Hematopoietic multipotent progenitor cell (in vitro differentiated cells): ENCODE measurements around the gene MCTP2. TPM values are rescaled to one million over a fixed set of nuclear protein-coding genes. Genes with fewer than 3 reads are reported as not detected.
A peak's percentile ranks its signal among the peaks of the same experiment; 100 is the strongest.

Experiments
- DNase-seq, 3 donors: peaks; one replicate each; pipeline ENCODE4 v3.0.0-alpha.2; 2011 to 2015; ENCODE audit warnings: low read depth in 2 of 3, low spot score in 2 of 3
- total RNA-seq: library from RNA; depleted of rRNA; stranded (reverse); fragments of >200 nt; gene quantifications from one replicate; pipeline ENCODE4 v1.2.3, GENCODE V29; 2012

Gene MCTP2
- total RNA-seq, 1 donor, result 94.8 TPM

DNA sequence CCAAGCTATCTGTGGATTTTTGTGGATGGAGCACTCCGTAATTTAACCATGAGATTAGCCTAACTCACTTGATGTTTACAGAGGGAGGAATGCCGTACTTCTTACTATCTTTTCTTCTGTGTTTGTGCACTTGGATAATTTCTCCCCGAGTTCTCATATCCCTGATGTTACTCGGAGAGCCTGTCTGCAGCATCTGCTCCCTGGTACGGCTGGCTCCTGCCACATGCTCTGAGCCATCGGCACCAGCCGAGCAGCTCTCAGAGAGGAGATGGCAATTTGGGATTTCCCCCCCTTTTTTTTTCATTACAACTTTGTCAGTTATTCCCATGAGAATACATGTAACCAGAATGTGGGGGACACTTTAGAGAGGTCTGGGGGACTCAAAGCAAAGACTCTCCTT is 155.0 kb downstream of the MCTP2 start:
- DNase-seq, result no peak

DNA sequence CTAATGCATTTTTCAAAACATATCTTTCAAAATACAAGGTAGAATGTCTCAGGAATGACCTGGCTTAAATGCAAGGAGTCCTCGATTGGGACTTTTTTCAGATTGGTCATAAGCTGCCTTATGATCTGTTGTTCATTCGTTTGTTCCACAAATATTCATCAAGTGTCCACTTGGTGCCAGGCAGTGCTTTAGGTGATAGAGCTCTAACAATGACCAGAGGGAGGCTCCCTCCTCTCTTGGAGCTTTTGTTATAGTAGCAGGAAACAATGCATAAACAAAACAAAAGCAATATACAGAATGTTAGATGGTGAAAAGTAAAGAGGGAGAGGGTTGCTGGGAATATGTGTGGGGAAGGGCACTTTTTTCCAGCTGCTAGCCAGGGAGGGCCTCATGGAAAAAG is 156.1 kb downstream of the MCTP2 start:
- DNase-seq, result no peak

DNA sequence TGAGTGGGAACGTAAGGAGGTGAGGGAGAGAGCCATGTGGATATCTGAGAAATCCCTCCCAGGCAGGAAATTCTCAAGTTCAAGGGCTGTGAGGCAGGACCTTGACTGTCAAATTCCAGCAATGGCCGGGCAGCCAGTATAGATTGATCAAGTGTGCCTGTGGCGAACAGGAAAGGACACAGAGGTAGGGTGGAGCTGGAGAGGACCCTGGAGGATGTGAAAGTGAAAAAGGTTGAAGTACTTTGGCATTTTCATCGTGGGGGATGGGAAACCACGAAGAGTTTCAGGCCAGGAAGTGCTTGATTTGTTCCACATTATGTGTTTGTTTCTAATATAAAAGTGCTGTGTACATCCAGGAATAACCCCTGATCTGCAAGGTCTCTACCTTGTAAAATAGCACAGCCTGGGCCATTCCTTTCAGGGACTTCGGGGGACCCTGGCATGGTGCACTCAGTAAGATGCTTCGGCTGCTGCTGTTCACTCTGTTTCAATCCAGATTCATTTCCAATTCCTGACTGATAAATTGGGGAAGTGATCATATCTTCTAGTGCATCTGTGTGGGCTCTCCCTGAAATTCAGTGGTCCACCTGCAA is 156.6 kb downstream of the MCTP2 start:
- peak in 1 of 3 donors; percentile 33 for DNase-seq

DNA sequence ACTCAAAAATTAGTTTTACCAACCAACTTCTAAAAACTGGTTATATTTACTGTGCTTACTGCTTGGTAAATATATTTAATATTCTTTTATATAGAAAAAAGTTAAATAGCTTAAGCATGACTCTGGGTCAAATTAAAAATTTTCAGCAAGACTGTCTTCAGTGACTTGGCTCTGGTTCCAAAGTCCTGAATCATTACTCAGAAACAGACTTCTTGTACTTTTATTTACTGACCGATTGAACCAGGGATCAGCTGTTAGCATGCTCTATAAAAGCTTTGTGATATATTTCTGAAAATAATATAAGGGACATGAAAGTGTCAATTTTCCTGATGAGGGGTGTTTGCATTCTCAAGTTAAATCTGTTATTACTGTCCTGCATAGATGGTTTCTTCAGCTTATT is 164.3 kb downstream of the MCTP2 start:
- no peak for DNase-seq

DNA sequence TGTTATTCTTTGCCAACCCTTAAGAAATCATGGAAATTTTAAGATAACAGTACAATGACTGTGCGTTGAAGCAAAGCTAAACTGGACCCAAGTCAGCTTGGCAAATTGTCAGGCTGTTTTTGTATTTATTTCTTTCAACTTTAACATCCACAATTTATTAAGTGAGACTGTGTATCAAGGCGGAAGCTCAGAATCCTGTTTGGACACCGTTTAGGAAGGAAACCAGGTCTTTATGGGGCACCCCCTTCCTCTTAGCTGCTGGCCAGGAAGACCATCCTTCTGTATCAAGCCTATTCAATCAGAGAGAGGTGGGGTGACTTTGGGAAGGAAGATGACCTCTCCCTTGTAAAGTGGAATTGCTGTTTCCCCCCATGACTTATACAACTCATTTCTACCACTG is 166.0 kb downstream of the MCTP2 start:
- no peak for DNase-seq

DNA sequence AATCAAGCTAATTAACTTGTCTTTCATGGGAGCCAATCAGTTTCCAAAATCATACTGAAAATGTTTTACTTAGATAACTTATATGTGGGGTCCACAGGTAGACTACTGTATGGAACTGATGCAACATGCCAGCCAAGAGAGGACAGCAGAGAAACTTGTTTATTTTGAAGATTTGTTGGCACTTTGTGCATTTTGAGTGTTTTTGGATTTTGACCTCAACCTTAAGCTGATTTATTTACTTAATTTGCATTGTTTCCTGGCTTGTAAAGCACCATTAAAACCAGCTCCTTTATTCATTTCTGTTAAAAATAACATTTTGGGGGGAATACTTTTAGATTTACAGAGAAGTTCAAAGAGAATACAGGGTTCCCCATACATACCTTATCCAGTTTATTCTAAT is 166.6 kb downstream of the MCTP2 start:
- DNase-seq, result no peak

DNA sequence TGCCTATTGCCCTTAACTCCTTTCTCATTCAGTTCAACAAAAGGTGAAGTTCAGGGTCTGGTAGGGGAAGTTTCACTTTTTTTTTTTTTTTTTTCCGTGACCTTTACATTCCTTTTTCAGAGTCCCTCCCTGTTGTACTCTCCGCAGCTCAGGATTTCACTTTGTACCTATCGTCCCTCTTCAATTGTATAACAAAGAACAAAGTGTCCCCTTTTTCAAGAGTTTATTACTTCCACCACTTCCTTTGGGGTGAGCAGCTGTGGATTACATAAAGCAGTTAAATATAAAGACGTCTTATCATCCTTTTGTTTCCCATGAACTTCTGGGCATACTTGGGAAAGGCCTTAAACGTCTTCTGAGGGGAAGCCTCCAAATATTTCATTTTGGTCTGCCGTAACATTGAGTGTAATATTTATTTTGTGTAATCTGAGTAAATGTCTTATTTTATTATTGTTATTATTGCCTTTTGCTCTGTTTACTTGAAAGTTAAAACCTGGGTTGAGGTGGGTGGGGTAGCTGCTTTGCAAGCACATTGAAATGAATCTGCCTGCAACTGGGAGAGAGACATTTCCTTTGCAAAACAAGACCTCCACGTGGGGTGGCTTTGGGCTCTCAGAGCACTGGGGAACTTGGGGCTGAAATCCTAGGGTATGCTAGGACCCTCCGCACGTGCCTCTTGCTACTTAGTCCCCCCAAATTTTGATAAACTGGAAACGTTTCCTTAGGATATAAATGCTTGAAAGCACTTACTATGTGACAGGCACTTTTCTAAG is 169.4 kb downstream of the MCTP2 start:
- no peak for DNase-seq

DNA sequence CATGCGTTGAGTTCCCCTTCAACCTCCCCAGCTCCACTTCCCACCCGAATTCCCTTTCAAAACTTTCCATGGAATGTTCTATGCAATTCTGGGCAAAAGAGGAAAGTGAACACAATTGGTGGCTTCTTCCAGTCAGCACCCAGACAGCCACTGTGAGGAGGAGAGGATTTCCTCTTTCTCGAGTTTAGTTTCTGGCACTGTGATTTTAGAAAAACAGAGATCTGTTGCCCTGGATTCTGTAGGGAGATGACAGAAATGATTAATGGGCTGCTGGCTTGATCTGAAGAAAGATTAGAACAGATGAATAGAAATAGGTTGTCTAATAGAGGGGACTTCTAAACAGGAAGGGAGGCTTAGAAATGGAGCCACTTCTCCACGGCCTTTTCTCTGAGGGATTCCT is 172.0 kb downstream of the MCTP2 start:
- peak in 2 of 3 donors; percentile 9 to 49 for DNase-seq

DNA sequence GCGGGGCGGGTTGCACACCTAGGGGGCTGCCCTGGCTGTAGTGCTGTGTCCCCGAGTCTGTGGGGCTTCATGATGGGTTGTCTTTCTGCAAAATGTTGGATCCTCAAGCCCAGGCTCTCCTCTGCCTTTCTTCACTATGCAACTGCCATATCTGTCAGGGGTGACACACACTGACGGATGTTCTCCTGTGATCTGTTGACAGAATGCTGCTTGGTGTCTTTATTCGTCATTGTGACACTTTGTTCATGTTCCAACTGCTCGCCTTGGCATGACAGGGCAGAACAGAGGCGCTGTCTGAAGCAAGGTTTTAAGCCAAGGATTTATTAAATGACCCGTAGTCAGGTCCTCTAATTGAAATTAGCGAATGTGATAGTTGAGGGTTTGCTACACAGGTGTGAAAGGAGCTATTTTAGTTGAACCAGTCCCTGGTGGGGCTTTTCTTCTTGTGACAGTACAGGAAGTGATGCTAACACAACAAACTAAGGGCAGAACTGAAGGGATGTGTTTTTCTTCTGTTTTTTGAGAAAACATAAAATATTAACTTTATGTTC is 173.4 kb downstream of the MCTP2 start:
- DNase-seq, result no peak

DNA sequence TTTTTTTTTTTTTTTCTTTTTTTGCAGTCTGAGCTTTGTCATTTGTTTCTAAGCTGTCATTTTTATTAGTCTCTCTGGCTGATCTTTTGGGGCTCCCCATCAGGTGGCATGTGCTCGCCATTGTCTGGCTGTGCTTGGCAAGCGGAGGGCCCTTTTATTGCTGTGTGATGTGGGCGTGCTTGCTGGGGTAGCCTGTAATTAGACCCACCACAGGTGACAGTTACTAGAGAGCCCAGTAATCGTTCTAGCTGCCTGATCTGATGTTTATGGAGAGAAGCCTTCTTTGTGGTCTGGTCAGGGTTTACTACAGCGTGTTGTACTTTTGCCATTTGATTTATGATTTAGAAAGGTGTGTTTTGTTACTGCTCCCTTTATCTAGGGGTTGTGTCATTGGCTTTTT is 179.9 kb downstream of the MCTP2 start:
- DNase-seq, result no peak

DNA sequence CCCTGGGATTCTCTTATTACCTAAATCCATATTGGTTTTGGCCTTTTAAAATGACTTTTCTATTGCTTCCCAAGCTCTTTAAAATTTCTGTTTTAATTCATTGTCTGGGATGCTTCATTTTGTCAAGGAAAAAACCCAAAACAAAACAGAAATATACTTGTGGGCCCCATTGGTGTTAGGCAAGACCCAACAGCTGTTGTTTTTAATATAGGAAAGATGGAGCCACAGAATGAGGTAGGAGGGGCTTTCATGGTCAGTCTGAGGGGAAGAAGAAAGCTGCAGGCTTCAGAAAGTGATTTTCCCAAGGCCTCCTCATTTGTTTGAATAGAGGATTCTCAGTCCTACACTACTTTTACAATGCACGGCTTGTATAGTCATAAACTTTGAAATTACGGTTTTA is 180.5 kb downstream of the MCTP2 start:
- no peak for DNase-seq

DNA sequence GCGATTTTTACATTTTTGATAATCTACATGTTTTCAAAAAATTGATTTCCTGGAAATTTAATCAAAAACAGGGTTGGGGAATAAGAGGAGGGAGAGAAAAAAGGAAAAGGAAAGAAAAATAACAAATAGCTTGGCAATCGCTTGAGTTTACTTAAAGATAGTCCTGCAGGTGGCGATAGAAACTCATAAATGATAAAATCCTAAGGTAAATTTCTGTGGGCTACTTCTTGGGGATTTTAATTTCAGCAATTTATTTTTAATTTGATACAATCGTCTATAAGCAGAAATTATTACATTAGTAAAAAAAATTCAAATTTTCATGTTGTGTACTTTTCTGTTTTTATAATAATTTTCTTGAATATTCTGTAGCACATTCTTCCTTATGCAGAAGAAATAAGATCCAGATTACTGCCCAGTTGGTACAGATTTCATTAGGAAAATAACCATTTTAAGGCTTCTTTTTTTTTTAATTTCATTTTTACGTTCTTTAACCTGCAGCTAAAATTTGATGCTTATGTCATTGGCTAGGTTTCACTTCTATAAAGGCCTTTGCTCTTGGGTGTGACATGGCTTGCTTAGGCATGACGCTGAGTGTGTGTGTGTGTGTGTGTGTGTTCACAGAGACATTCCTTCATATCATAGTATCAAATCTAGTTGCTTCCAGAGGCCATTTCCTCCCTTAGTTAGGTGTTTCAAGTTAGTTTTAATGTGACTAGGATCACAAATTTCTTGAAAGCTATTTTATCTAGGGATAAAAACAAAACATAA is 181.8 kb downstream of the MCTP2 start:
- DNase-seq, result peak in 2 of 3 donors; percentile 15 to 24

DNA sequence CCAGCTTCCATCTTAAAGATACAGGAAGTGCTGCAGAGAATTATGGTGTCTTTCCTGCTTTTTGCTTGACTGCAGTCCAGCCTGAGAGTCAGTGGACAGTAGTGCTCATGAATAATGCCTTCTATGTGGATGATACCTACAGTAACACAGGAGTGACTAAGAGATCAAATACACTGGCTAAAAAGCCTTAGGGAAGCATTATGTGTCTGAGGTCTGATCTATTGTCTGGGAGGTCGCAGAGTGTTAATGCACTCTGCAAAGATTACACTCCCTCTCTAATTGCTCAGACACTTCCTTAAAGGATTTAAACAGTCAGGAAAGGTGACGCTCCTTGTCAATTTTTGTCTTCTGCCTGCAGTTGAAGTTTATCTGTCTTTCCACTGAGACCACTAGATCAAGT is 183.6 kb downstream of the MCTP2 start:
- DNase-seq, result no peak

DNA sequence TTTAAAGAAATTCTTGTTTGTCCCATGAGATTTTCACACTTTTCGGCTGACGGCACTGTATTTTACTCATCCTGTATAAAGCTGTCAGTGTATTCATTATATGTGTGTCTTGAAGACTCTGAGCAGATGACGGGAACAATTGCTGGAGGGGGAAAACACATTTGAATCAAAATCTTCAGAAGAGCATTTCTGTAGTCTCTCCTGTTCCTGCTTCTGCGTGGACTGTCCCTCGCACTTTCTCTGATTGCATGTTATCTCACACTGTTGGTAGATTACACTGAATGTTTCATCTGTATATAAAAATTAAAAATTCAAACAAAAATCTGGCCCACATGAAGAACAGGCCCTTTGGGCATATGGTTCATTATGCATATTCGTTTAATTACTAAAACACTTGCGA is 184.9 kb downstream of the MCTP2 start:
- no peak for DNase-seq

DNA sequence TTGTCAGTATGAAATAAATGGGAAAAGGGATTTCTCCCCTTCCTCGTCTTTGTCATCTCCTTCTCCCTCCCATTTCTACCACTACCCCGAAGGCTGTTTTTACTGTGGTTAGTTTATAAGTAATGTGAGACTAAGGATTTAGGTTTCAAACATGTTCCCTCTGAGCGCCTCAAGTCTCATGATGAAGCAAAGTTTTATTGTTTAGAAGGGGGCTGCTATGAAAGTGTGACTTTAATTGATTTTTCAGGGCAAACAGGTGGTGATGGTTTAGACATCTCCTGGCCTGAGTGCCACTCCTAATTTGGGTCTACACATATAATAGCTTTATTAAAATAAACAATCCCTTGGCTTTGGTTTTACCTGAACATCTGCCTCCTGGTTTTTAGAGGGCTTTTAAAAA is 185.5 kb downstream of the MCTP2 start:
- DNase-seq, result no peak

DNA sequence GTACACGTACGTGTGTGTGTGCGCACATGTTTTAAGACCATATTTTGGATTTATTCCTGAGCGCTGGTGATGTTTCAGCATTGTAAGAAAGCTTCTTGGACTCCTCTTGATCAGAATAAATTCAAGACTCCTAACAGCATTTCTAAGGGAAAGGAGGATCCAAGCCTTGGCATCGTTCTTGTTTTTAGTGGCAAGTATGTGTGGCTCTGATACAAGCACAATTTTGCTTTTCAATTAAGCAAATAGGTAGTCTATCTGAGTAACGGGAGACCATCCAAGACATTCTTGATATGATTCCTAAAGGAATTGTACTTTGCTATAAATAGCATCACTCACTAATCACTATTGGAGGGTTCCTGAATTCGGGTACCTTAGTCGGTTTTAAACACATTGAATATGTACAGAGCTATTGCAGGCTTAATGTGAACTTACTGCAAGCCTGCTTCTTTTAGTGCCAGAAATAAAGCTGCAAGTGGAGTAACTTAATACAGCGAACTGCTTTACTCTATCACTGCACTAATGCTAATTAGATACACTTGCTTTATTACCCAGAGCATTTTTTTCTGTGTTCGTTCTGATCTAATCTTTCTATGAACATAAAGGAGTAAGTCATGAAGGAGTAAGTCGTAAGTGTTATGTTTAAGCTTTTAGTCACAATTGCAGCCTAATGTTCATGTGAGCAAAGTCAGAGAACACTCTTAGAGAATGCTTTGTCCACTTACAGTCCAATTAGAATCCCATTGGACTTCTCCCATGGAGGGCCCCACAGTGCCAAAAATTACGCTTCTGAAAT is 186.3 kb downstream of the MCTP2 start:
- no peak for DNase-seq

DNA sequence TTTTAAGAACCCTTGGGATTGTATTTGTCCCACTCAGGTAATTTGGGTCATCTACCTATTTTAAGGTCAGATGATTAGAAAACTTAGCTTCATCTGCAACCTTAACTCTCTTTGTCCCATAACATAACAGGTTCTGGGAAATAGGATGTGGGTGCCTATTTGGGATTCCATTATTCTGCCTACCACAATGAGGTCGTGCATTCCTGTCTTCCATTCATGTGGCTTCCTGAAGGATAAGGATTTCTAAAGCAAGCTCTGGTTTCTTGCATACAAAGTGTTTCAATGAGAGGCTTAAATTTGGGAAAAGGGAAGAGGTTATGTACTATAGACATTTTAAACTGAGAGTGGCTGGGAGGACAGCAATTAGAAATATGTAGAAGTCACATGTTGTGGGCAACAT is 190.3 kb downstream of the MCTP2 start:
- no peak for DNase-seq

DNA sequence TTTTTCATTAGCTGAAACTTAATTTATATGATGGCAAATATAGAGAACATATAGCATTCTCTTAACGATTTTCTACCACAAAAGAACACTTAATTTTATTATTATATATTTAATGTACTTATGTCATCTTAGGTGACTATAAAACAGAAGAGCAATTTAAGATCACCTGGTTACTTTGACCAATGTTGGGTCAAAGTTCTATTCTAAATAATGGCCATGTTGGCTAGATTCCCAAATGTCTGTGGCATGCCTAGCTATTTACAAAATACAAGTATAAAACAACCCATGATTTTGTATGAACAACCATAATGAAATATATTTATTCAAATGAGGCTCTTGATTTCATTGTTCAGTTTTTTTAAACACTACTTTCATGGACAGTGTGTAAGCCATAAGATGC is 200.9 kb downstream of the MCTP2 start:
- no peak for DNase-seq

DNA sequence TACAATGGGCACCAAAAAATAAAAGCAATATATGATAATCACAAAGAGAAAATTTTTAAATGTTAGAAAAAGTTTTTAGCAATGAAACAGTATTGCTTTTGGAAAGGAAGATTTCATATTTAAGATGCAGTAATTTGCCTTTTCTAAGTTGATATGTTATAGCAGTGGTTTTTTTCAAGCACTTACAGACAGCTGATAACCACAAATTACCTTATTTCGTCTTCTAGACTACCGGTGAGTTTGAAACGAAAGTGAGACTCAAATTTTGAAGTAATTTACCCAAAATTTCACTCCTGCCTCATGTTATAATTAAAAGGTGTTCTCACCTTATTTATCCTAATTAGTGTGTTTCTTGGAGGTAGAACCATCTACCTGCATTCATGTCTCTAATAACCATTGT is 207.8 kb downstream of the MCTP2 start:
- no peak for DNase-seq

DNA sequence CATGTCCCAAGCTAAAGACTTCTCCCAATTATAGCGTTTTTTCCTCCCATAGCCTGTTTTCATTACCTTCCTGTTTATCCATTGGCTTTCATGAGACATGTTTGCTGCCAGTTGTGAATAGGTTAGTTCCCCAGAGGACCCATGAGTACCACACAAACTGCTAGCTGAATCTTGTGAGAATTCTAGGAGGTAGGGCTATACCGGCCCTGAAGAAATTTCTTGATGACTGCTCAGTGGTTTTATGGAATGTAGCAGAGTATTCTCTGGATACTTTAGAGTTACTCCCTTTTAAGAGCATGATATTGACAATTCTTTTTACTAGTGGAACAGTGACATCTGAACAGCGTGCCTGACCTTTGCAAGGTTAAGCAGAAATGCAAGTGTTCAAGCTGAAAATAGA is 210.4 kb downstream of the MCTP2 start:
- no peak for DNase-seq

DNA sequence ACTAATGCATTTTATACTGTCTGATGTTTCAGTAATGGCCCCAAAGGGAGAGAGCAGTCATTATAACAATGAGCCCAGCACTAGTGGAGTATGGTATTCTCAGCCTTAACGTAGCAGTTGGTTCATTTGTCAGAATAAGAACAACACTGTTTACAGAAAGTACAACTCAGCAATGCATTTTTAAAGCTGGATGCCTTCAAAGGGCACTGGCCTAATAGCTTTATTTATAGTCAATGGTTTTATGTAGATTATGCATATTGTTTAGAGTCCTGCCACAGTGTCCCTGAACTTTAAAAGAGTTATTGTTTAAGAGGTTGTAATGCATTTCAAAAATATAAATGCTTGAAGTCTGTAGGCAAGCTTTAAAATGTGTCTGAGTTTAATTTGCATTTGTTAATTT is 211.1 kb downstream of the MCTP2 start:
- no peak for DNase-seq
